HG02852 (cell line): ENCODE data around the gene SLX9.

Source experiments
- ATAC-seq: cut with Tn5 transposase; IDR thresholded peaks from one replicate; pipeline ENCODE4 v1.9.1; 2021; ENCODE audit warnings: mild to moderate bottlenecking, moderate library complexity; ENCODE audit not compliant: unreplicated experiment

SLX9 gene

DNA sequence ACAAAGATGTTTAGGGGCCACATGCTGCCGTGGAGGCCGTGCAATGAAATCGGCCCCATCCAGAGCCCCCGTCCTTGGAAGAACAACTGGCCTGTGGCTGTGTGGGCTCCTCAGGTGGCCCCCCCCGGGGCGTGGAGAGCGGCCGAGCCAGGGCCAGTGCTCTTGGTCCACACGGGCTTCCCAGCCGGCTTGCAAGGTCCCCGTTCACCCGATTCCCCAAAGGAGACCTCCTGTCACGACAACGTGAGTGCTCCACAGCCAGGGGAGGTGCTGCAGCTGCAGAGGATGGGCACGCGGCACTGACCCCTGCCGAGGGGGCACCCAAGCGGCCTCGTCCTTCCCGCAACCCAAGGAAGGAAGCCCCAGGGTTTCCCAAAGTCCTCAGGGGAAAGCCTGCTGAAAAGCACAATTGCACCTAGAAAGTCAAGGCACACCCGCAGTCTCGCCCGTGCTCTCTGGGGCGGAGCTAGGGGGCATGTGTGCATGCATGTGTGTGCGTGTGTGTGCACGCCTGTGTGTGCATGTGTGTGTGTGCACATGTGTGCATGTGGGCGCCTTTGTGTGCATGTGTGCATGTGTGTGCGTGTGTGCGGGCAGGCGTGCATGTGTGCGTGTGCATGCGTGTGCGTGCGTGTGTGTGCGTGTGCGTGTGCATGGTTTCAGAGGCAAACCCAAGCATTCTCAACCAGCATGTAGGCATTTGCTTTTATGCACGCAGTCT is 48.2 kb downstream of the SLX9 start:
- ATAC-seq = no peak

DNA sequence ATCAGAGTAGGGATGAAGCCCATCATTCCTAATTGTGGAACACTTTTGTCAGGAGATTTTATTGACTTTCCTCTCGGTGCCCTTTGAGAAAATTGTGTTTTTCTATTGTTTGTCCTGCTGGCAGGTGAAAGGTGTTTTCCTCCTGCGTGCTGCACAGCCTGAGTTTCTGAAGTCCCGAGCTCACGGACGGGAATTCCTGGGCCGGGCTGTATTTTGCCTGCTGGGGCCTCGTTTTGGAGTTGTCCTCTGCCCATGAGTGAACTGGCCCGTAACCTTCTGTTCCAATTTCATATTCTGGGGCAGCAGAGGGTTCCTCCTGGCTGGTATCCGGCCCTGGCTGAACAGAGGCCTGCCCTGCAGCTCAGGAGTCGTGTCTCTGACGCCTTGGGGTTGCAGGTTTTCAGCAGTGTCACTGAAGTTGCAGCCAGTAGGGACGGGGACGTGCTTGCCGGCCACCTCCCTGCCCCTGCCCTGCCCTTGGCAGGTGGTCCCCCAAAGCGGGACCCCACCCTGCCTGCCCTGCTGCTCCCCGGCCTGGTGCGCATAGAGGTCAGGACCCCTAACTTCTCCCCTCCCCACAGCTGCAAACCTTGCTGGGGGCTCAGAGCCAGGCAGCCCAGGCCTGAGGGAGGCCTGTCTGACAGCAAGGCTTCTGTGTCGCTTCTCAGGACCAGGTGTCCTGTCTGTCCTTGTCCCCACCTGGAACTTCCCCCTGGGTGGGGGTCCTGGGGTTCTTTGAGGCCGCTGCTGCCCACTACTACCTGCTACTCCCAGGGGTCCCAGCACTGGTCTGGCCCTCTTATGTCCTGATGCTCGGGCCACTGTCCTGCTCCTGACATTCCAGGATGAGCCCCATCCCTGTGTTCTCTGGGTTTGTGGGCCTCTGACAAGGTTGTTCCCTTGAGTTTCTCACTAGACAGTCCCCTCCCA is 49.0 kb downstream of the SLX9 start:
- ATAC-seq = no peak

DNA sequence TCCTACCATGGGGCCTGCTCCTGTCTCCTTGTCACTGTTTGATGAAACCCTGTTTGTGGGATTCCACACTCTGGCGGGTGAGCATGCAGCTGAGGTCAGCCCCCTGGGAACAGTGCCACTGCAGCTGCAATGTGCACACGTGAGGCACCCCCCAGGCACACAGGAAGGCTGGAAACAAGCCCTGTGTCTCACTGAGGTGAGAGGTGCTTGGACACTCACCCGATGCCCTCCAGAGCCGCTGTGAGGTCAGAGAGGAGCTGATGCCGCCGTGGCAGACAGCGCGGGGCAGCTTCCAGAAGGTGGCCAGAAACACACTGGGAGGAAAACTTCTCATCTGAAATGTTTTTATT is 49.7 kb downstream of the SLX9 start:
- no peak for ATAC-seq

DNA sequence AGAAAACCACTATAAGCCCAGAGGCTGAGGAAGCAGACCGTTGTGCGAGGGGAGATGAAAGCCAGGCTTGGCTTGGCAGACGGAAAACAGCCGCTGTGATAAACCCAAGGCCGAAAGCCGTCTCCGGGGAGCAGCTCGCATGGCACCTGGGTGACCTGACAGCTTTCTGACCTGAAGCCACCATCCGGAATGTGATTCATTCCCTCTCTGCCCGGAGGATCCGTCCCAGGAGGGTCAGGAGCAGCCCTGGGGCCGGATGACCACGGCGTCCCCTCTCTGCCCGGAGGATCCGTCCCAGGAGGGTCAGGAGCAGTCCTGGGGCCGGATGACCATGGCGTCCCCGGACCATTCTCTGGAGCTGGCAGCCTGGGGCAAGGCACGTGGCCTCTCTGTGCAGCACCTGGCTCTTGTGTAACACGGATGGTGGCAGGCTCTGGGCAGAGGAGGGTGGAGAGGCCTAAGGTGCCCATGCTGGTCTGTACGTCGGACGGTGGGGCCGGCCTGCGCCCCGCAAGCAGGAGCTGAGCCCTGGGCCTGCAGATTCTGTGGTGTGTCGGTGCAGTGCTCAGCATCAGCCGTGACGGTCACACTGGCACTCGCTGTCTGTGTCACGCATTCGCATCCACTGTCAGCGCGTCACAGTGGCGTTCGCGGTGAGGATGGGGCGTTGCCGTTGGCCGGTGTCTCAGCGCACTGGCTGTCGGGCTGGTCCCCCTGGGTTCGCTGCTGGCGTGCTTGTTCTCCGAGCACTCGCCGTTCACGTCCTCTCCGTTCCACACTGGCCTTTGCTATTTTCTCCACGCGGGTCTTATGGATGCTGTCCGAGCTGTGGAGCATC is 50.3 kb downstream of the SLX9 start:
- ATAC-seq = no peak

DNA sequence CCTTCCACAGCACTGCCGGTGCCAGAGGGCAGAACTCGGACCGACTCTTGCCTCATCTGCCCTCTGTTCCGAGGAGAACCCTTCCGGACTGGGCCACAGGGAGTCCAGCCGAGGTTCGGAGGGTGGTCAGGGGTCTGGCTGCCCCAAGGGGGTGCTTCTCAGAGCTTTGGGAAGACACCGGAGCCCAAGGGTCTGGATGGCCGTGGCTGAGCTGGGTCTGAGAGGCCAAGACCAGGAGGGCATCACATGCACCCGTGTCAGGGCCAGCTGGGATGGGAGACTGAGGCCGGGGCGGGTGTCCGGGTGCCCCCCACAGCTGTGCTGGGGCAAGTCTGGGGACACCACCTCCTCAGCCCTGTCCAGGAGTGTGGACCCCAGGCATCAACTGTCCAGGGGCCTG is 51.1 kb downstream of the SLX9 start:
- no peak for ATAC-seq

DNA sequence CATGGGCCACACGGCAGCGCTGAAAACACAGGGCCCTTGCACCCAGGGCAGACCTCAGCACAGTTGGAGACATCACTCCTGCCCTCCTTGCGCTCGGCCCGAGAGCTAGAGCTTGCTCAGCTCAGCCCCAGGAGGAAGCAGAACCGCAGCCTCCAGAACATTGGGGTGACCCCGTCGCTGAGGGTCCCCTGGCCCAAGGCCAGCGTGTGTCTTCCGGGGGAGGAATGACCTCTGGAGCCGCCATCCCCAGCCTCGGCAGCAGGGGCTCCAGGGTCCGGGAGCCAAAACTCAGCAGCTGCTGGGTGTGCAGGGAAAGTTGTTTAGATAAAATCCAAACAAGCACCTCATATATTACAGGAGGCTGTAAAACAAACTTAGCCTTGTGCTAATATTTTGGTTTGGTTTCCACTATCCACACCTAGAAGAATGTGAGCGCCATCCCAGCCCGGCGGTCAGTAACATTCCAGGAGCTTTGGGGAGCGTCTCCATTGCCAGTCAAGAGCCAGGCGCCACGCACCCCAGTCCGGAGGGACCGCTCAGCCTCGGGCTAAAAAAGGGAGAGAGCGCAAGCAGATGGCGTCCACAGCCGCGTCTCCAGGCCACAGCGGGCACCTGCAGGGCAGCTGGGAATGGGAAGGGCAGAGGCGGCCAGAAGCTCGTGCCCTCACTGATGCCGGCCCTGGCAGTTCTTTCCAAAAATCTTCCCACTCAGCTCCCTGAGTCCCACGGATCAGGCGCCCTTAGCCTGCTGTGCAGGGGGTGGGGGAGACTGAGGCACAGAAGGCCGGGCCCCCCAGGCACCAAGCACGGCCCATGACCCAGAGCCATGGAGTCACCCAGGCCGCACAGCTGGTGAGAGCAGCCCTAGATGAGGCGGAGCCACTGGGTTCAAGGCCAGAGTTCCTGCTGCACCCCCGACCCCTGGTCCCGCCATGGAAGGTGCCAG is 52.0 kb downstream of the SLX9 start:
- no peak for ATAC-seq

DNA sequence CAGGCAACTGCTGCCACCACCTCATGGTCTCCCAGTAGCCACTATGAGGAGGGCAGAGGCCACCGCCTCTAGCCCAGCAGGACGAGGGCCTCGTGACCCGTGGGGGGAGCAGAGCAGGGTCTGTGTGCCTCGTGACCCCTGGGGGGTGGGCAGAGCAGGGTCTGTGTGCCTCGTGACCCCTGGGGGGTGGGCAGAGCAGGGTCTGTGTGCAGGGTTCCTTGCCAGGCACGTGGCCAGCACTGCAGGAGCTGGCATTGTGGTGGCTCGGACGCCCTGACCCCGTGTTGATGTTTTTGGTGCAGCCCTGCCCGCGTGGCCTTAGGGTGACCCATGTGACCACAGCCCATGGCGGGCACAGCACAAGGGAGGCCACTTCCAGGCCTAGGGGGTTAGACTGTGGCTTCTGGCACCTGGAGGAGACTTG is 52.8 kb downstream of the SLX9 start:
- ATAC-seq = no peak

DNA sequence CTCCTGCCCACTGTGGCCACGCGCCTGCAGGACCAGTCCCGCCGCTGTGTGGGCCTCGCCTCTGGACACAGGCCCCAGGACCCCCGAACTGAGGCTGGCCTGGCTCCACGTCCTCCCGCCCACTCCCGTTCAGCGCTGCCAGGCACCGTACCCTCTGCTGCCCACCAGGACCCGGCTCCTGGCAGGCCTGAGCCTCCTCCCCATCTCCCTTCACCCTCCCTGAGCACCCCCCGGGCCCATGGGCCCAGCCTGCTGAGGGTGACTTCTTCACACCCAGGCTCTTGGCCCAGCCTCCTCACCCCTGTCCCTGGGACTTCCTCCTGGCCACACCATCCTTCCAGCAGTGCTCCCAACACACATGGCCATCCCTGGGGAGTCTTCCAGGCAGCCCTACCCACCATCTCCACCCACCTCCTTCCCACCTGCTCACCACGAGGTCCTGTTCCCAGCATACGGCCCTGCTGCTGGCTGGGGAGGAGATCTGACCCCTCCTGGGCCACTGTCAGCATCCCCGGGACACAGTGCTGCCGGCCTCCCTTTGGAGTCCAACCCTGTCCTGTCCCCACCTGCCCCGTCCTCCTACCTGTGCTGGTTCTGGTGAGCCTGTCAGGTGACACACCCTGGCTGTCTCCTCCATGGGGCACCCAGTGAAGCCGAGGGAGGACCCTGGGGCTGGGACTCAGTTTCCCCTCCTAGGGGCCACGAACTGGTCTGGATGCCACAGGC is 53.7 kb downstream of the SLX9 start:
- ATAC-seq = no peak

DNA sequence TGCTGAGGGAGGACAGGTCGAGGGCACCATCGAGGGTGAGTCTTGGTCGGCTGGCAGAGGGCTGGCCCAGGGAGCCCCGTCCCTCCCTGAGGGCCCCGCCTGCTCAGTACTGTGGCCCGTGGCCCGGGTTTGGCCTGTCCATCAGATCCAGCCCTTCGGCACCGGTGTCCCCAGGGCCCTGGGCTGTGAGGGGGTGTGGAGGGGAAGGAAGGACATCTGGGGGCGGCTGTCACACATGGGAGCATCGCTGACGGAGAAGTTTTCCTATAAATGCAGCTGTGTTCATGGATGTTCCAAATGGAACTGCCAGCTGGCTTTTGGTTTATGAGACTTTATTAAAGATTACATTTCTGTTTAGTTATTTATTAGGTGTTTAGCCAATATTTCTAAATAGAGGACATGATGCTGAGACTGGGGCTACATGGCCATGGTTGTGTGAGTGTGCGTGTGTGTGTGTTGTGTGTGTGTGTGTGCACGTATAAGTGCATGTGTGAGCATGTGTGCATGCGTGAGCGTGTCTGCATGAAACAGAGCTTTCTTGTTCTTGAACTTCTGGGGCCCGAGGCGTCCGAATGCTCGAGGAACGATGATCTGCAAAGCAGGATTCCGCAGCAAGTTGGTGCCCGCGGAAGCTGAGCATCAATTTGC is 54.3 kb downstream of the SLX9 start:
- ATAC-seq = no peak

DNA sequence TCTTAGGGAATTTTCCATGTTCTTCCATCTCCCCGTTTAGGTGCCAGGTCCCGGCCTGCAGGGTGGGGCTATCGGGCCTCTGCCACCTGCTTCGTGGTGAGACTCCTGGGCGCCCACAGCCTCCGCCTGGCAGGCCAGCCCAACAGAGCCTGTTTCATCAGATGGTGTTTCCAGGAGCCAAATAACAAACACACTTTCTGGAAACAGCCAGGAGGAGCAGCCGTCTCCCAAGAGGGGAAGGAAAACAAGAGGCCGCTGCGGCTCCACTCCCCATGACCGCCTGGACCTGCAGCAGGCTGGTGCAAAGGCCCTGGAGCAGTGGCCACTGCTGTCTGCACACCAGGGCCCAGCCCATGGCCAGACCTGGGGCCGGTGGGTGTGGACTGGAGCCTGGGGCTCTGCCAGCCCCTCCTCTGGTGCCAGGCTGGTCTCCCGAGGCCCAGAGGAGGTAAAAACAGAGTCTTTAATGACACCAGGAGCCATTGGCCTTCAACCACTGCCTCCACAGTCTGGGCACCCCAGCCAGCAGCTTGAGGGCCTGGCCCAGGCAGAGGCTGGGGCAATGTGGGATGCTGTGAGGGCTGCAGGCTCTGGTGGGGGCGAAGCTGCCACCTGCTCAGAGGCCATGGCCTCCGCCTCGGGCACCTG is 55.0 kb downstream of the SLX9 start:
- ATAC-seq = no peak

DNA sequence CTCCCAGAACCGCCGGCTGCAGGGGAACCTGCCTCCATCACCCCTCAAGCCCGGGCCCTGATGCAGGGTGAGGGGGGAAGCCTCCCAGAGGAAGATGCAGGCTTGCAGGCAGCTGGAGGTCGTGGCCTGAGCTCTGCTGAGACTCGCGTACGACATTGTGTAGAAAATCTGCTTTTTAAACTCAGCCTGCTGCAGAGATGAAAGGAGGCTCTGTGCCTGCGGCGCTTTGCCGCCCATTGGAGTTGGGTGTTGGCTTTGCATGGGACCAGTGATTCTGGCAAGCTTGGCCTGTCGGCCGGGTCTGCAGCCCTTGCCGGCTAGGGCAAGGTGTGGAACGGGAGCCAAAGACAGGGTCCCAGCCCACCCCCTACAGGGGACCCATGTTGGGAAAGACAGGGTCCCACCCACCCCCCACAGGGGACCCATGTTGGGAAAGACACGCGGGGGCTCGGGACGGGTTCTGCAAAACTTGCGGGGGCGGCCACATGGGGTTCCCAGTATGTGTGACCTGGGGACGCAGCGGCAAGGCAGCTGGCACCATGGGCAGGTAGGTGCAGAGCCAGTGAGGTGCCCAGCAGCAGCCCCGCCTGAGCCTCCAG is 55.6 kb downstream of the SLX9 start:
- no peak for ATAC-seq

DNA sequence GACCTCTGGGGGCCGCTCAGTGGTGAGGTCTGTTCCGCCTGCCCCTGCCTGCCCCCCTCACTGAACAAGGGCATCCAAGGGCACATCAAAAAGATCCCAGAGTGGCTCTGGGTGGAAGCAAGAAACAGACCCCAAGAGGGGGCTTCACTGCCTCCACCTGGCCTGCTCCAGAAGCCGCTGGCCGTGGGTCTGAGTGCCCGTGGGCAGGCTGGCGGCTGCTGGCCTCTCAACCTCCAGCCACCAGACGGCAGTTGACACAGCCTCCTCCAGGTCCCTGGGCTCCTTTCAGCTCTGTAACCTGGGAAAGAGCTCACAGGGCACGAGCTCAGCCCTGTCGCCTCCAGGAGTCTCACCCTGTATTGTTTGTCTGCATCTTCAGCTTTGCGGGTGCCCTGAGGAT is 56.3 kb downstream of the SLX9 start:
- ATAC-seq = no peak

DNA sequence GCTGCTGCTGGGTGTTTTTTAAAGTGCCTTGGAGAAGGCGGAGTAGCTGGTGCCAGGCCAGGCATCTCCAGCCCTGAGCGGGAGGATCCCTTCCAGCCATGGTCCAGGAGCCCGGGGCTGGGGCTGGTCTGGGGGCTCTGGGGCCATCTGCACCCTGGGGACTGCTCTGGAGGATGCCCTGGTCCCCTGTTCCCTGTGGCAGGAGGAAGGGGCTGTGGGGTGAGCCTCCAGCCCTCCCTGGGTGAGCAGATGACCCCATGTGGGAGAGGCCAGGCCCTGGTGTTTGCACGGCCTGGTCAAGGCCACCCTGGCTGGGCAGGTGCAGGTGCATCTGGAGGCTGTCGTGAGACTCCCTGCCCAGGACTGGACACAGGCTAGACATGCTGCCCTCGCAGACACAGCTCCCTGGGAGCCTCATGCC is 56.7 kb downstream of the SLX9 start:
- ATAC-seq = no peak

DNA sequence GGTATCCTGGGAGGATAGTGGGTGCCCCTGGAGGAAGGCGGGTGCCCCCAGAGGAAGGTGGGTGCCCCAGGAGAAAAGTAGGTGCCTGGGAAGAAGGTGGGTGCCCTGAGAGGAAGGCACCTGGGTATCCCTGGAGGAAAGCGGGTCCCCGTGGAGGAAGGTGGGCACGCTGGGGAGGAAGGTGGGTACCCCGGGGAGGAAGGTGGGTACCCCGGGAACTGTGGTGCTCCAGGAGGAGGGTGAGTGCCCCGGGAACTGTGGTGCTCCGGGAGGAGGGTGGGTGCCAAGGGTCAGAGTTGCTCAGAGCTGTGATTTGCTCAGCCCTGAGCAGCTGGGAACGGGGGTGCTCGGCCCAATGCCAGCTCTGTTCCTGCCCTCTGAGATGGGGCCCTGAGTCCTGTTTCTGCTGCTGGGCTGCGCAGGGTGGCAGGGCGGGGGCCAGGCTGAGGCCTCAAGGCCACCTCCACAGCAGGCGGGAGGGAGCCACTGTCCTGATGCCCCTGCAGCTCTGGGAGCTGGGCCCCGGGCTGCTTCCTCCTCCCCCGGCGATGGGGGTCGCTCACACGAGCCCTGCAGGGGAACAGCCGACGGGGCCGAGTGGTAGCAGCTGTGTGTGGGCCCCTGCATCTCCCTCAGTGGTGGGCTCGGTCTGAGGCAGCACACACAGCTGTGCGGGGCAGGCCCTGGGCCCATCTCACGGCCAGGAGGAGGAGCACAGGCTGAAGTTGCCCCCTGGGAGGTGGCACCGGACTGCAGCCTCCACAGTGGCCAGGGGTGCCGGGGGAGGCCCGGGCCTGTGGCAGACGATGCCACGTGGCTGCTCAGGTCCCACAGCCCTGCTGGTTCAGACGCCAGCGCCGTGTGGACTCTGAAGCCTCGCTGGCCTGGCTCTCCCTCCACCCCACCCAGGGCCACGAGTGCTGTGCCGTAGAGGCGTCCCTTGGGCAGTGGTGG is 57.4 kb downstream of the SLX9 start:
- no peak for ATAC-seq

DNA sequence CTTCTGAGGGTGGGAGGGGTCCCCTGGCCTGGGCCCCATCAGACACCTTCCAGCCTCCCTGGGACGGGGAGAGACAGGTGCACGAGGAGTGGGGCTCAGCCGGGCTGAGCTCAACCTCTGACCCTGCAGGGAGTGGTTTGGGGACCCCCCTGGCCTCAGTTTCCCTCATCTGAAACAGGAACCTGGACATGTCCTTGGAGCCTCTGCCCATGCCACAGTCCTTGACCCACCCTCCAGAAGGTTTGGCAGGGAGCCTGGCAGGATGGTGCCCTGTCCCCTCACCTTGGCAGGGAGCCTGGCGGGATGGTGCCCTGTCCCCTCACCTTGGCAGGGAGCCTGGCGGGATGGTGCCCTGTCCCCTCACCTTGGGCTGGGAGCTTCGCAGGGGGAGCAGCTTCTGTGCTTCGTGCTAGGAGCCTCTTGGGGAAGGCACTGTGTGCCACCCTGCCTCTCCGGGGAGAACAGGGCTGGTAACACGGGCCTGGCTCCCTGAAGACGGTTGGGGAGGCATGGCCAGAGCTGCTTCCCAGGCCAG is 58.3 kb downstream of the SLX9 start:
- no peak for ATAC-seq

DNA sequence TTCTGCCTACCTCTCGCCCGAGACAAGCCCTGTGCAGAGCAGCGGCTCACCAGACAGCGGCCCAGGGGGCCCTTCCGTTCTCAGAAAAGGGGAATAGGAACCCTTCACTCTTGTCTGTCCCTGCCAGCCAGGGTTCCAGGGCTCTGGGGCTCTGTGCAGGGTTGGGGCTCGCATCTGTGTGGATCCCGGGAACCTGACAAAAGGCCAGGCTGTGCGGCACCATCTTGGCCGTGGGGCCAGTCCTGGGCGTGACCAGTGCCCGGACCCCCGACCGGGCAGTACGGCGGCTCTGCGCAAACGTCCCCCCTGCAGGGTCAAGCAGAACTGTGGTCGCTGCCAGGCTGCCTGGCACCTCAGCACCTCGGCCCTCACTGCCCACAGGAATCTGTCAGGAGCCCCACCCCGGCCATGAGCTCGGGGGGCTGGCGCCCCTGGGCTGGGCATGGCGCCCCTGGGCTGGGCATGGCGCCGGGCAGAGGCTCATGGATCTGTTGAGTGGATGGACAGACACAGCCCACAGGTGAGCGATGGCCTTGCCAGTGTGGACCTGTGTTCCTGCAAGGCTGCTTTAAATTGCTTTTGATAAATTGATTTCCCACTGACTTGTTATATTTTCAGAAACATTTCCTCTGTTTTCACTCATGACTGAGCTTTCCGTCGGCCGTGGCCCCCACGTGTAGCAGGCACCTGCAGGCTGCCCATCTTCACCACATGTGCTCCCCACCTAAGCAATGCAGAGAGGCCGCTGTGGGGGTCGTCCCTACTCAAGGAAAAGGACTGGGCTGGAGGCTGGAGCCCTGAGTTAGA is 59.0 kb downstream of the SLX9 start:
- ATAC-seq = no peak
